Neural cell (in vitro differentiated cells): ENCODE data around the gene GLT1D1.

ENCODE experiments used
- CTCF ChIP-seq: fragments of 450-650 bp; IDR thresholded peaks from 2 replicates; pipeline ENCODE4 v1.5.1; 2014; ENCODE audit warnings: antibody characterized with exemption, mild to moderate bottlenecking, moderate library complexity; ENCODE audit not compliant: poor library complexity, severe bottlenecking
- EP300 ChIP-seq: fragments of 450-650 bp; conservative IDR thresholded peaks from 2 replicates; pipeline ENCODE4 v1.6.1; 2014; ENCODE audit warnings: antibody characterized with exemption, mild to moderate bottlenecking, moderate library complexity; ENCODE audit not compliant: poor library complexity, severe bottlenecking
- EZH2 ChIP-seq: fragments of 200-600, 300-800 bp; shearing (Covaris generic), sonication (generic); IDR thresholded peaks from 2 replicates; pipeline ENCODE4 v1.6.1; 2014; ENCODE audit warnings: antibody characterized with exemption, low read length, borderline replicate concordance, mild to moderate bottlenecking; ENCODE audit not compliant: insufficient read depth, poor library complexity, severe bottlenecking
- MXI1 ChIP-seq: fragments of 450-650 bp; conservative IDR thresholded peaks from 2 replicates; pipeline ENCODE4 v1.6.1; 2014; ENCODE audit warnings: antibody characterized with exemption, mild to moderate bottlenecking; ENCODE audit not compliant: poor library complexity, severe bottlenecking
- POLR2AphosphoS5 ChIP-seq: IDR thresholded peaks from 2 replicates; pipeline ENCODE4 v1.6.1; 2012
- RAD21 ChIP-seq: fragments of 450-650 bp; conservative IDR thresholded peaks from 2 replicates; pipeline ENCODE4 v1.6.1; 2014; ENCODE audit warnings: antibody characterized with exemption, mild to moderate bottlenecking, moderate library complexity
- REST ChIP-seq: IDR thresholded peaks from 2 replicates; pipeline ENCODE4 v1.6.1; 2012; ENCODE audit warnings: borderline replicate concordance
- SMC3 ChIP-seq: fragments of 450-650 bp; conservative IDR thresholded peaks from 2 replicates; pipeline ENCODE4 v1.6.1; 2014; ENCODE audit warnings: antibody characterized with exemption, mild to moderate bottlenecking, moderate library complexity; ENCODE audit not compliant: poor library complexity

- TF ChIP-seq EZH2 (no peak), SMC3 (no peak), CTCF (no peak), EP300 (no peak), POLR2AphosphoS5 (no peak), RAD21 (no peak), MXI1 (no peak), REST (no peak)
Observed at GRCh38 chr12:128986957-128987356, 133.7 kb downstream of the GLT1D1 start.
